DOHH2 (cell line): ENCODE results near the gene CDH12.

ENCODE experiments used
- H3F3A ChIP-seq: fragments of 200-600 bp; sonication (generic), shearing (Covaris generic); 2 replicates; pipeline ENCODE4 v1.6.0; 2016; ENCODE audit warnings: antibody characterized with exemption, mild to moderate bottlenecking; ENCODE audit not compliant: control insufficient read depth, insufficient read depth
- H3K27ac ChIP-seq: fragments of 200-600 bp; sonication (generic); 2 replicates; pipeline ENCODE4 v1.5.1; 2014; ENCODE audit warnings: low read depth, mild to moderate bottlenecking, low read length, moderate library complexity
- H3K27me3 ChIP-seq: fragments of 200-600 bp; sonication (generic); 2 replicates; pipeline ENCODE4 v1.6.1; 2014; ENCODE audit warnings: mild to moderate bottlenecking, low read length, mixed read lengths; ENCODE audit not compliant: control insufficient read depth
- H3K36me3 ChIP-seq: fragments of 200-600 bp; sonication (generic); 2 replicates; pipeline ENCODE4 v1.6.1; 2014; ENCODE audit warnings: mild to moderate bottlenecking, low read length, moderate library complexity, mixed read lengths; ENCODE audit not compliant: control insufficient read depth
- H3K4me1 ChIP-seq: fragments of 200-600 bp; sonication (generic); 2 replicates; pipeline ENCODE4 v1.6.1; 2014; ENCODE audit warnings: mild to moderate bottlenecking, low read length, mixed read lengths; ENCODE audit not compliant: control insufficient read depth
- H3K4me2 ChIP-seq: fragments of 200-600 bp; sonication (generic); 2 replicates; pipeline ENCODE4 v1.6.0; 2014; ENCODE audit warnings: mild to moderate bottlenecking, low read length, moderate library complexity
- H3K4me3 ChIP-seq: fragments of 200-600 bp; sonication (generic); 2 replicates; pipeline ENCODE4 v1.5.1; 2014; ENCODE audit warnings: mild to moderate bottlenecking, low read length, mixed read lengths
- H3K79me2 ChIP-seq: fragments of 200-600 bp; sonication (generic); 2 replicates; pipeline ENCODE4 v1.6.1; 2014; ENCODE audit warnings: mild to moderate bottlenecking, low read length, mixed read lengths; ENCODE audit not compliant: control insufficient read depth
- H3K9me2 ChIP-seq: fragments of 200-600 bp; sonication (generic); replicated peaks from 2 replicates; pipeline ENCODE4 v1.6.1; 2014; ENCODE audit warnings: mild to moderate bottlenecking, low read length, mixed read lengths; ENCODE audit not compliant: control insufficient read depth
- H3K9me3 ChIP-seq: fragments of 200-600 bp; sonication (generic); 2 replicates; pipeline ENCODE4 v1.6.1; 2014; ENCODE audit warnings: antibody characterized with exemption, low read length, mixed read lengths; ENCODE audit not compliant: control insufficient read depth, insufficient read depth
- H4K20me1 ChIP-seq: fragments of 200-600 bp; sonication (generic); 2 replicates; pipeline ENCODE4 v1.6.0; 2014; ENCODE audit warnings: low read depth, mild to moderate bottlenecking, antibody characterized with exemption, low read length, moderate library complexity; ENCODE audit not compliant: control insufficient read depth, insufficient read depth
- CTCF ChIP-seq: fragments of 200-600 bp; sonication (generic); IDR thresholded peaks from one replicate; pipeline ENCODE4 v1.5.1; 2014; ENCODE audit warnings: antibody characterized with exemption, mild to moderate bottlenecking, low read depth, low read length; ENCODE audit not compliant: poor library complexity, severe bottlenecking
- EZH2phosphoT487 ChIP-seq: fragments of 200-600 bp; sonication (generic); IDR thresholded peaks from 2 replicates; pipeline ENCODE4 v1.6.1; 2017; ENCODE audit warnings: borderline replicate concordance, mild to moderate bottlenecking, antibody characterized with exemption, low read length, moderate library complexity, mixed read lengths

Gene CDH12

GRCh38 chr5:22627029-22627428, 226.1 kb downstream of the CDH12 start:
- TF ChIP-seq EZH2phosphoT487, result no peak
- no peak for TF ChIP-seq CTCF
- no peaks in the 10 kb centered on the region for H3K36me3 ChIP-seq

GRCh38 chr5:22625451-22625850, 227.7 kb downstream of the CDH12 start:
- TF ChIP-seq CTCF, result no peak
- TF ChIP-seq EZH2phosphoT487, result no peak
- H3K79me2 ChIP-seq, result no peaks in the 10 kb centered on the region

More at GRCh38 chr5:22627029-22627428, 226.1 kb downstream of the CDH12 start:
- no peaks in the 10 kb centered on the region for H3K9me2 ChIP-seq
- H3K27ac ChIP-seq, result no peak overlapping the region
- no peaks in the 10 kb centered on the region for H4K20me1 ChIP-seq
- H3F3A ChIP-seq, result no peaks in the 10 kb centered on the region
- peaks cover 4% of the 10 kb centered on the region for H3K9me3 ChIP-seq
- no peak overlapping the region for H3K4me3 ChIP-seq
- H3K4me2 ChIP-seq, result no peak overlapping the region
- H3K4me1 ChIP-seq, result no peaks in the 10 kb centered on the region
- H3K79me2 ChIP-seq, result no peaks in the 10 kb centered on the region
- no peaks in the 10 kb centered on the region for H3K27me3 ChIP-seq

GRCh38 chr5:22621084-22621483, 232.1 kb downstream of the CDH12 start:
- no peaks in the 10 kb centered on the region for H3K27me3 ChIP-seq
- TF ChIP-seq CTCF (no peak), EZH2phosphoT487 (no peak)
- no peaks in the 10 kb centered on the region for H4K20me1 ChIP-seq
- H3K79me2 ChIP-seq, result no peaks in the 10 kb centered on the region
- H3K4me2 ChIP-seq, result no peak overlapping the region
- H3K4me1 ChIP-seq, result no peaks in the 10 kb centered on the region
- H3K4me3 ChIP-seq, result no peak overlapping the region
- H3K9me3 ChIP-seq, result peaks cover 4% of the 10 kb centered on the region
- no peaks in the 10 kb centered on the region for H3K36me3 ChIP-seq
- H3K27ac ChIP-seq, result no peak overlapping the region
- no peaks in the 10 kb centered on the region for H3K9me2 ChIP-seq
- no peaks in the 10 kb centered on the region for H3F3A ChIP-seq

More at GRCh38 chr5:22625451-22625850, 227.7 kb downstream of the CDH12 start:
- Histone ChIP-seq H3K27me3 (no peaks in the 10 kb centered on the region), H3F3A (no peaks in the 10 kb centered on the region), H3K9me3 (peaks cover 4% of the 10 kb centered on the region), H3K4me2 (no peak overlapping the region), H4K20me1 (no peaks in the 10 kb centered on the region), H3K4me1 (no peaks in the 10 kb centered on the region), H3K9me2 (no peaks in the 10 kb centered on the region), H3K36me3 (no peaks in the 10 kb centered on the region), H3K4me3 (no peak overlapping the region), H3K27ac (no peak overlapping the region)
